Measurements from ENCODE around the gene ADH7.

GRCh38 chr4:99468889-99469288 lies 33.7 kb upstream of the ADH7 start:
- TF ChIP-seq, protein P1, sequence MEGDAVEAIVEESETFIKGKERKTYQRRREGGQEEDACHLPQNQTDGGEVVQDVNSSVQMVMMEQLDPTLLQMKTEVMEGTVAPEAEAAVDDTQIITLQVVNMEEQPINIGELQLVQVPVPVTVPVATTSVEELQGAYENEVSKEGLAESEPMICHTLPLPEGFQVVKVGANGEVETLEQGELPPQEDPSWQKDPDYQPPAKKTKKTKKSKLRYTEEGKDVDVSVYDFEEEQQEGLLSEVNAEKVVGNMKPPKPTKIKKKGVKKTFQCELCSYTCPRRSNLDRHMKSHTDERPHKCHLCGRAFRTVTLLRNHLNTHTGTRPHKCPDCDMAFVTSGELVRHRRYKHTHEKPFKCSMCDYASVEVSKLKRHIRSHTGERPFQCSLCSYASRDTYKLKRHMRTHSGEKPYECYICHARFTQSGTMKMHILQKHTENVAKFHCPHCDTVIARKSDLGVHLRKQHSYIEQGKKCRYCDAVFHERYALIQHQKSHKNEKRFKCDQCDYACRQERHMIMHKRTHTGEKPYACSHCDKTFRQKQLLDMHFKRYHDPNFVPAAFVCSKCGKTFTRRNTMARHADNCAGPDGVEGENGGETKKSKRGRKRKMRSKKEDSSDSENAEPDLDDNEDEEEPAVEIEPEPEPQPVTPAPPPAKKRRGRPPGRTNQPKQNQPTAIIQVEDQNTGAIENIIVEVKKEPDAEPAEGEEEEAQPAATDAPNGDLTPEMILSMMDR (IDR thresholded peaks at IDR 0.05): no peak
- TF ChIP-seq EP300 (IDR thresholded peaks at IDR 0.05) (no peak), POLR2AphosphoS5 (IDR thresholded peaks at IDR 0.05) (no peak)

Data from gastroesophageal sphincter (tissue), 3 donors.